ENCODE results near the gene OTOG.

The OTOG gene

GRCh38 chr11:17637901-17638300 is 90.8 kb downstream of the OTOG start:
- DNase-seq, result no peak

- no peak for DNase-seq
These were observed 91.3 kb downstream of the OTOG start for GRCh38 chr11:17638311-17638710.

- no peak for DNase-seq
These were observed 92.0 kb downstream of the OTOG start for GRCh38 chr11:17639091-17639490.

GRCh38 chr11:17639781-17640180 is 92.7 kb downstream of the OTOG start:
- no peak for DNase-seq

- DNase-seq, result no peak
These were observed 93.6 kb downstream of the OTOG start for GRCh38 chr11:17640493-17641164.

- no peak for DNase-seq
These were observed 94.8 kb downstream of the OTOG start for GRCh38 chr11:17641792-17642350.

- no peak for DNase-seq
These were observed 95.3 kb downstream of the OTOG start for GRCh38 chr11:17642370-17642769.

GRCh38 chr11:17642980-17643379 is 95.9 kb downstream of the OTOG start:
- no peak for DNase-seq

GRCh38 chr11:17643506-17644405 is 96.7 kb downstream of the OTOG start:
- DNase-seq, result no peak

- DNase-seq, result no peak
These were observed 98.3 kb downstream of the OTOG start for GRCh38 chr11:17645190-17645970.

- no peak for DNase-seq
These were observed 99.5 kb downstream of the OTOG start for GRCh38 chr11:17646451-17647145.

GRCh38 chr11:17648528-17648927 is 101.5 kb downstream of the OTOG start:
- DNase-seq, result no peak

- no peak for DNase-seq
These were observed 102.2 kb downstream of the OTOG start for GRCh38 chr11:17649261-17649660.

GRCh38 chr11:17649696-17650095 is 102.6 kb downstream of the OTOG start:
- no peak for DNase-seq

- no peak for DNase-seq
These were observed 103.3 kb downstream of the OTOG start for GRCh38 chr11:17650127-17650911.

- no peak for DNase-seq
These were observed 104.0 kb downstream of the OTOG start for GRCh38 chr11:17651061-17651460.

GRCh38 chr11:17651681-17652080 is 104.6 kb downstream of the OTOG start:
- DNase-seq, result no peak

GRCh38 chr11:17652556-17652955 is 105.5 kb downstream of the OTOG start:
- DNase-seq, result no peak

- DNase-seq, result no peak
These were observed 106.6 kb downstream of the OTOG start for GRCh38 chr11:17653611-17654010.

- no peak for DNase-seq
These were observed 108.6 kb downstream of the OTOG start for GRCh38 chr11:17655682-17656081.

- no peak for DNase-seq
These were observed 111.2 kb downstream of the OTOG start for GRCh38 chr11:17658211-17658610.

GRCh38 chr11:17668166-17668565 is 121.1 kb downstream of the OTOG start:
- no peak for DNase-seq
